ENCODE results near the gene SNX21.
A peak's percentile ranks its signal among the peaks of the same experiment; 100 is the strongest.
"Not testable (repeated sequence)": the region's sequence is repeated elsewhere in the genome, so short reads cannot be mapped to it uniquely, and the experiment has no call there.

SNX21 gene, protein sequence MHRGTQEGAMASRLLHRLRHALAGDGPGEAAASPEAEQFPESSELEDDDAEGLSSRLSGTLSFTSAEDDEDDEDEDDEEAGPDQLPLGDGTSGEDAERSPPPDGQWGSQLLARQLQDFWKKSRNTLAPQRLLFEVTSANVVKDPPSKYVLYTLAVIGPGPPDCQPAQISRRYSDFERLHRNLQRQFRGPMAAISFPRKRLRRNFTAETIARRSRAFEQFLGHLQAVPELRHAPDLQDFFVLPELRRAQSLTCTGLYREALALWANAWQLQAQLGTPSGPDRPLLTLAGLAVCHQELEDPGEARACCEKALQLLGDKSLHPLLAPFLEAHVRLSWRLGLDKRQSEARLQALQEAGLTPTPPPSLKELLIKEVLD

DNA sequence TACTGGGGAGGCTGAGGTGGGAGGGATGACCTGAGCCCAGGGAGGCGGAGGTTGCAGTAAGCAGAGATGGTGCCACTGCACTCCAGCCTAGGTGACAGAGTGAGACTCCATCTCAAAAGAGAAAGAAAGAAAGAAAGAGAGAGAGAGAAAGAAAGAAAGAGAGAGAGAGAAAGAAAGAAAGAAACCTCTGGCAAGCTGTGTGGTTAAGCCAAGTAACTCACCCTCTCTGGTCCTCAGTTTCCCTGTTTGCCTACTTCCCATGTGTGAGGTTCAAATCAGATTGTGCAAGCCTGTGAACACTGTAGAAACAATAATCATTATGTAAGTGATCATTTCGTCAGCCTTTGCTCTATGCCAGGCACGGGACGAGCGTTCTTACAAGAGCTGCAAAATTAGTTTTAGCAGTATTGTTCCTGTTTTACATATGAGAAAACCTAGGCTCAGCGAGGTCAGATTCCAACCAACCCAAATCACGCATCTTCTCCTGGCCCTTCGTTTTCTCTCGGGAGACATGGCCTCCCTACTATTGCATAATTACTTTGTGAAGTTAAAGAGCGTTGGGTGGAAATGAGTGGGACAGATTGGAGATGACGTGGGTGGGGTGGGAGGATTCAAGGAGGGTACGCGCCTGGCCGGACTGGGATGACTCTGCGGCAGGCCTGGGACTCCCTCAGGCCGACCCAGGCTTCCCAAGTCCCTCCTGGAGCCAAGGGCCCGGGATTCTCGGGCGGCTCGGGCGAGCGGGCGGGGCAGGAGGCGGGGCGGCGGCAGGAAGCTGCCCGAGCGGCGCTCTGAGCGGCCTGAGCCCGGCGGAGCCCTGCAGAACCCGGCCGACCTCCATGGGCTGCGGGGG lies at the start of gene SNX21:
TSS of gene SNX21 (plus strand) at position 770 of the 853 bp plus-strand sequence. CDS start 121 bp downstream, outside the sequence.
- peak; percentile 62 for DNase-seq (ENCODE audit: low spot score)

DNA sequence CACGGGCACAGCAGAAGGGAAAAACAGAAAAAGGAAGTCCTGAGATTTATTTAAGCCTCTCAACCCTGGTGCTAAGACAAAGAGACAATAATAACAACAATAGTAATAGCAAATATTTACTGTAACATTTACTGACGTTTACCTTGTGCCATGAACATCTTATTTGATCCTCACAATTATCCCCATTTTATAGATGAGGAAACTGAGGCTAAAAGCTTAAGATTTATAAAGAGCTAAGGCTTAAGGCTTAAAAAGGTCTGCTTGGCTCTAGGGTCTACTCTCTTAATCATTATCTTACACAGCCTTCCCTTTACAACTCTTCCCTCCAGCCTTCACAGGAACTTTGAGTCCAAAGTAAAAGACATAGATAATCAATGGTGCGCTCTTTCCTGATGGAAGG lies 45.2 kb upstream of the SNX21 start:
- DNase-seq (ENCODE audit: low spot score): no peak

DNA sequence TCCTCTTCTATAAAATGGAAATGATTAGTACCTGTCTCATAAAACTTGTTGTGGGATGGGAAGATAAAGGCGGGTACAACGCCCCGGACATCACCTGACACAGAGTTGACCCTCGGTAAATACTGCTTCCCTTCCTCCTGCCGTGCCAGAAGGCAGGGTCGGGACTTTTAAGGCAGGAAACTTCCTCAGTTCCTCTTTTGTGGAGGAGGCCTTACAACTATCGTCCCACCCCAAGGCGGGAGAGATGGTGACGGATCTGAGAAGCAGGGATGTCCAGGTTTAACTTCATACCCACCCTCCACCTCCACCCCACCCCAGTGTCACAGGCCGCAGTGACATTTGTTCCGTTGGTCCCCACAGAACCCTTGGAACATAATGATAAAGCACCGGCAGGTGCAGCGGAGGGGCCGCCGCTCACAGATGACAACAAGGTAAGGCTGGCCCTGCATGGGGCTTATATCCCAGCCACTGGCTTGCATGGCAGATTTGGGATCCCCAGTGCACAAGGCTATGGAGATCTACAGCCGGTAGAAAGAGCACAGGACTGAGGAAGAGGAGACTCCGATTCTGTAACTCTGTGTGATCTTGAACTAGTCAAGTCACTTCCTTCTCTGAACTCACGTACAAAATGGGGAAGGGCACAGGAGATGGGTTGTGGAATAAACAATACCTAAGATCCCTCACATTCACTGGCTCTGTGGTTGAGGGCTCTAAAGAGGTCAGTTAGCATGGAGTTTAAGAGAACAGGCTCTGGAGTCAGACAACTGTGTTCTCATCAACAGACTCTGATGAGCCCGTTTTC lies 41.1 kb upstream of the SNX21 start:
- no peak for DNase-seq (ENCODE audit: low spot score)

DNA sequence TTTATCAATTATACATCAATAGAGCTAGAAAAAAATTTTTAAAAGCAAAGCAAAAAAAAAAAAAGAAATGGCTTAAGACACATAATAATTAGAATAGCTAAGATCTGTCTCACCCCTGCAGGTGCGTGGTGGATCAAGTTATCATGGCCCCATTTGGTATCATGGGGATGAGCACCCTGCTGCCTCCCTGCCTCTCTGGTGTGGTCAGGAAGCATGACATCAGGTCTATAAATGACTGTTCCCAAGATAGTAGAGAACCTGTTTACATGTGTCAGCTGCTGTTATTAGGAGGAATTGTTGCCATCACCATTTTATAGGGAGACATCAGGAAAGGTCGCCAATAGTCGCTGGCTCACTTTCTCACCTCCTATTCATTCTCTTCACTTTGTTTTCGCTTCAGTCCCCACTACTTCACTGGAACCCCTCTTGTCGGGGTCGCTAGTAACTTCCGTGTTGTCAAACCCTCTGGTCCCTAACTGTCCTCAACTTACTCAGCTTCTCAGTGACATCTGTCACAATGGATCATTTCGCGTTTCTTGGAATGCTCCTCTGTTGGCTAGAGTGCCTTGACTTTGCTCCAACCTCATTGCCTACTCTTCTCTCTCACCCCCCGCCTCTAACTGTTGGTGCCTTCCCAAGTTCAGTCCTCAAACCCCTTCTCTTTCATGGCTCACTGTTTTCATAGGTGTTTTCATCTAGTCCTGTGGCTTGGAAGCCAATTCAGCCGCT lies 37.1 kb upstream of the SNX21 start:
- DNase-seq (ENCODE audit: low spot score): no peak

DNA sequence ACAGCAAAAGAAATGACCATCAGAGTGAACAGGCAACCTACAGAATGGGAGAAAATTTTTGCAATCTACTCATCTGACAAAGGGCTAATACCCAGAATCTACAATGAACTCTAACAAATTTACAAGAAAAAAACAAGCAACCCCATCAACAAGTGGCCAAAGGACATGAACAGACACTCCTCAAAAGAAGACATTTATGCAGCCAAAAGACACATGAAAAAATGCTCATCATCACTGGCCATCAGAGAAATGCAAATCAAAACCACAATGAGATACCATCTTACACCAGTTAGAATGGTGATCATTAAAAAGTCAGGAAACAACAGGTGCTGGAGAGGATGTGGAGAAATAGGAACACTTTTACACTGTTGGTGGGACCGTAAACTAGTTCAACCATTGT lies 36.1 kb upstream of the SNX21 start:
- not testable (repeated sequence) for DNase-seq (ENCODE audit: low spot score)

DNA sequence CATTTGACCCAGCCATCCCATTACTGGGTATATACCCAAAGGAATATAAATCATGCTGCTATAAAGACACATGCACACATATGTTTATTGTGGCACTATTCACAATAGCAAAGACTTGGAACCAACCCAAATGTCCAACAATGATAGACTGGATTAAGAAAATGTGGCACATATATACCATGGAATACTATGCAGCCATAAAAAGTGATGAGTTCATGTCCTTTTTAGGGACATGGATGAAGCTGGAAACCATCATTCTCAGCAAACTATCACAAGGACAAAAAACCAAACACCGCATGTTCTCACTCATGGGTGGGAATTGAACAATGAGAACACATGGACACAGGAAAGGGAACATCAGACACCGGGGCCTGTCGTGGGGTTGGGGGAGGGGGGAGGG lies 35.6 kb upstream of the SNX21 start:
- DNase-seq (ENCODE audit: low spot score): not testable (repeated sequence)

DNA sequence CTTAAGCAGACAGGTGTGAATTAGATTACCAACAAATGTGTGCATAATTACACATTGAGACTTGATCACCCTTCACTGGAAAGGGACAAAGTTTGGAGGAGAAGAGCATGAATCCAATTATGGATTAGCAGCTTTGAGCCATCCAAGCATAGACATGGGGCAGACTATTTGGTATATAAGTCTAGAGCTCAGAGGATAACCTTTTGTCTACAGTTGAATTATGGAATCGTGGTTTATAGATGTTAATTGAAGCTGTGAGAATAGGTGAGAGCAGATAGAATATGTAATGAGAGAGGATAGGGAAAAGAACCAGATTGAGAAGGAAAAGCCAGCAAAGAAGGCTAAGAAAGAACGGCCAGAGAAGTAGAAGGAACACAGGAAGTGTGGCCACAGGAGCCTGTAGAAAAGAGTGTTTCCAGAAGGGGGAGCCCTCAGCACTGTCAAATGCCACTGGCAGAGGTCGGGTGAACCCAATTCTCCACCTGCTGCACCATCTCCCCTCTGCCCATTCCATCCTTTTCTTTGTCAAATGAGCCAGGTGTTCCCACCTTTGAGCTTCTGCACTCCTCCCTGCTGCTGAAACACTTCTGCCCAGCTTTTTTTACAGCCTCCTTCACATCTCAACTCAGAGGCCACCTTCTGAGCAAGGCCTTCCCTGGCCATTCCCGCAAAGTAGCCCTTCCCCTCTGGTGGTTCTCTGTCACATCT lies 34.5 kb upstream of the SNX21 start:
- DNase-seq (ENCODE audit: low spot score): no peak

DNA sequence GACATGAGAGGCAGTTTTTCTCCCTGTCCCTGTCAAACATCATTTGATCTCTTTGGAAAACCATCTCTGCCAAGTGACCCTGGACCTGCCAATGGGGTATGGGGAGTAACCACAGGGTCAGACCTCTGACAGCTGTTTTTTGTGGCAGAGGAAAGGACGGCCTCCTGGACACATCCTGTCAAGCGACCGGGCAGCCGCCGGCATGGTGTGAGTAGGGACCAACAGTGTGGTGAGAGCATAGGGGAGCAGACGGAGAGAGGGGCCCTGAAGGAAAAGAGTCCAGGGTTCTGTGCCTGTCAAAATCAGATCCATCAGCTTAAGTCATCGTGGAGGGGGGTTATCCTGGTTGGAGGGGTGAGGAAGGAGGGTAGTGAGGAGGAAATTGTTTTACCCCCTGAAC lies 31.7 kb upstream of the SNX21 start:
- DNase-seq (ENCODE audit: low spot score): no peak

DNA sequence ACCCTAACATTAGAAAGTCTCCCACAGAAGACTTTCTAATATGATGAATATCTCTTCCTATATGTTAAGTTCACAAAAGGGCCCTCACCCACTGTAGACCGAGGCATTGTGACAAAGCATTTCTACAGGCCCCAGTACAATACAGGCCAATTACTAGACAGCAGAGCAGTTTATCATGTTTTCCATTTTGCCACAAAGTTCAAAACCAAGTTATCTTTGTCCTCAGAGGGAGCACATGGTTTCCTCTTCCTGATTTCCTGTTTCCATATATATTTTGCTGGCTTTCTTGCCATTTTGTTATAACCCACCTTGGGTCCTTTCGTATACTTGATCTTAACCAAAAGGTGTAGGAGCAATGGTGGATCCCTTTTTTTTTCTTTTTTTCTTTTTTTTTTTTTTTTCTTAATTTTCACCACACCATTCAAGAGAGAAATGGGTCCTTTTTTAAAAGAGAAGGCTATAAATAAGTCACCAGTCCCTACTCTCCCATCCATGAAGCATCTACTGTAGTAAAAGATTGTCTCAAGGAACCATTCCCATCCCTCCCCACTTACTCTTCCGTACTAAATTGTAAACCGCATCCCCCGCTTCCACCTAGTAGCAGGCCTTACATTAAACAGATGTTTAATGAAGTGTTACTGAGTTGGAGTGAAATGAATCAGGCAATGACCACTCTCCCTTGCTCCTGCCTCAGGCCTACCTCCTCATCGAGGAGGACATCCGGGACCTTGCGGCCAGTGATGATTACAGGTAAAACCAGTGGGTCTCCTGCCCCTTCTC lies 23.2 kb upstream of the SNX21 start:
- DNase-seq (ENCODE audit: low spot score): no peak

DNA sequence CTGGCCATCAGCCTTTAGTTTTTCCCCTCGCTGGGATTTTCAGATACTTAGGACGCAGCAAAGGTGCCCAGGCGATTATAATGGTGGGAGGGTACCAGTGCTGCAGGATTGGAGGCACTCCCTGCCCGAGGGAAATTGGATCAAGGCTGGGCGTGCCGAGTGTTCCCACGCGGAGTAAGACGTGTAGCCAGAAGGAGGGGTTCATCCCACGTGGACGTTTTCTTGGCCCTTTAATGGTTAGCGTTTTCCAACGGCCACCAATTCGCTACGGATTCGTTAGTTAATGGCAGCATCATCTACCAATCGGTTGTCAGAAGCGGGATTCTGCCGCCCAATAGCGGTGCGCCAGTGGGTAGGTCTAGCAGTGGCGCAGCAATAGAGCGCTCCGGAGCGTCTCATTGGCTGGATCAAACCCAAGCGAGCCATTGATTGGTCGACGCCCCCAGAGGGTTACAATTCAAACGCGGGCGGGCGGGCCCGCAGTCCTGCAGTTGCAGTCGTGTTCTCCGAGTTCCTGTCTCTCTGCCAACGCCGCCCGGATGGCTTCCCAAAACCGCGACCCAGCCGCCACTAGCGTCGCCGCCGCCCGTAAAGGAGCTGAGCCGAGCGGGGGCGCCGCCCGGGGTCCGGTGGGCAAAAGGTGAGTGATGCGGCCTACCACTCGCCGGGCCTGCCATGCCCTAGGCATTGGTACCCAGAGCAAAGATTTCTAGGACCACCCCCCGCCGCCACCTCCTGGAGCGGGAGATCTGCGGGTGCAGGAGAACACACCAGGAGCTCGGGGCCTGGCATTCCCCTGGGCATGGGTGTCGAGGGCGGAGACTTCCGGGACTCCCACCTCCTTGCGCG lies 21.2 kb upstream of the SNX21 start, which contains the start of gene UBE2C:
TSS of gene UBE2C (plus strand) at position 488 of the 849 bp plus-strand sequence. CDS start at position 540, 52 bp downstream.
- peak; percentile 98 for DNase-seq (ENCODE audit: low spot score)

DNA sequence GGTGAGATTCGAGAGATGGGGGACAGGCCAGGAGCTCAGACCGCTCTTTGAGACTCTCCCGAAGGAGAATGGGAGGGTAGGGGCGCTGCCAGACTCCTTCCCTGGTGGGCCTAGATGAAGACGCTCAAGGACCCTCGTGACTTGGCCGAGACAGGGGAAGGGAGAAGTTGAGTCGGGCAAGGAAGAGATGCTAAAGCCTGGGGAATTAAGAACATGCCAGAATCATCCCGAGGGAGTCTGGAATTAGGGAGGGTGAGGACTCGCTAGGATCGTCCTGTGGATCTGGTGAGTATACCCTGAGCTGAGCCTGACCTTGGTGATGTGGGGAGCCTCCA lies 20.6 kb upstream of the SNX21 start:
- DNase-seq (ENCODE audit: low spot score): no peak

DNA sequence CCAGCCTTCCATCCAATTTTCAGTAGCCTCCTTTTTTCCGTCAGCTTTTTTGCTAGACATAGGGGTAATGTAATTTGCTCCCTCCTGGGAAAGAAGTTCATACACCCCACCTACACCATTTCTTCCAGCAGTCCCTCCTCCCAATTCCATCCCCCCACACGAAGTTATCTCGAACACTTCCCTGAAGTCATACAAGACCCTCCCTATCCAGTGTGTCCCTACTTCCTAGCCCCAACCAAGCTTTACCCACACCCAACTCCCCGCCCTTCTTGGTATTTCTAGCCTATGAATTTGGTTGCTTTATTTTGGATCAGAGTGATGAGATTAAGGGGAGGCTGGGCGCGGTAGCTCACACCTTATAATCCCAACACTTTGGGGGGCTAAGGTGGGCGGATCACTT lies 20.1 kb upstream of the SNX21 start:
- no peak for DNase-seq (ENCODE audit: low spot score)

DNA sequence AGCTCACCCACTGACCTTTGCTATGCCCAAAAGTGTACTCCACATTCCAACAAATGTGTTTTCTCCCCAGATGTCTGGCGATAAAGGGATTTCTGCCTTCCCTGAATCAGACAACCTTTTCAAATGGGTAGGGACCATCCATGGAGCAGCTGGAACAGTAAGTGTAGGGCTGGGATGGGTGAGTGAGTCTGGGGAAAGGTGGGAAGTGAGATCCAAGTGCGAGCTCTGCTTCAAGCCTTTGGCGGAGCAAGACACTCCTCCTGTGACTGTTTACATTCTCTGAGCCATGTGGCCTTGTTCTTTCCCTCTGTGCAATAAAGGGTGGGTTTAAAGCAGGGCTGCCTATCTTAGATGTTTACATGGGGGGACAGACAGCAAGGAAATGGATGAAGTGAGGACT lies 19.3 kb upstream of the SNX21 start:
- no peak for DNase-seq (ENCODE audit: low spot score)

DNA sequence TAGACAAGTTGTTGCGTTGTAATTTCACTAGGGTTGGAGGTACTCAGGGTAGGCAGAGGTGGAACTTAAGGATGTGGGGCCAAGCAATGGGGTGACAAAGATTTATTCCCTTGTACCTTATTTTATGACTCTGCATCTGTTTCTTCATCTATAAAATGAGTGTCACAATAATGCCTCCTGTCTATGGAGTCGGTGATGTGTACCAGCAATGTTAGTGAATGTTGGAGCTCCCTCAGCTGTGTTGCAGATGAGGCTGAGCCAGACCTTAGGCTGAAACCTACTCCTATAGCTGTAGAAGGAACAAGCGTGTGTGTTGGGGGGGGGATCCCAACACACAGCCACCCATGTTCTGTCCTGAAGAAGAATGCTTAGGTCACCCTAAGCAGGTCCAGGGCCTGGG lies 16.6 kb upstream of the SNX21 start:
- DNase-seq (ENCODE audit: low spot score): no peak

DNA sequence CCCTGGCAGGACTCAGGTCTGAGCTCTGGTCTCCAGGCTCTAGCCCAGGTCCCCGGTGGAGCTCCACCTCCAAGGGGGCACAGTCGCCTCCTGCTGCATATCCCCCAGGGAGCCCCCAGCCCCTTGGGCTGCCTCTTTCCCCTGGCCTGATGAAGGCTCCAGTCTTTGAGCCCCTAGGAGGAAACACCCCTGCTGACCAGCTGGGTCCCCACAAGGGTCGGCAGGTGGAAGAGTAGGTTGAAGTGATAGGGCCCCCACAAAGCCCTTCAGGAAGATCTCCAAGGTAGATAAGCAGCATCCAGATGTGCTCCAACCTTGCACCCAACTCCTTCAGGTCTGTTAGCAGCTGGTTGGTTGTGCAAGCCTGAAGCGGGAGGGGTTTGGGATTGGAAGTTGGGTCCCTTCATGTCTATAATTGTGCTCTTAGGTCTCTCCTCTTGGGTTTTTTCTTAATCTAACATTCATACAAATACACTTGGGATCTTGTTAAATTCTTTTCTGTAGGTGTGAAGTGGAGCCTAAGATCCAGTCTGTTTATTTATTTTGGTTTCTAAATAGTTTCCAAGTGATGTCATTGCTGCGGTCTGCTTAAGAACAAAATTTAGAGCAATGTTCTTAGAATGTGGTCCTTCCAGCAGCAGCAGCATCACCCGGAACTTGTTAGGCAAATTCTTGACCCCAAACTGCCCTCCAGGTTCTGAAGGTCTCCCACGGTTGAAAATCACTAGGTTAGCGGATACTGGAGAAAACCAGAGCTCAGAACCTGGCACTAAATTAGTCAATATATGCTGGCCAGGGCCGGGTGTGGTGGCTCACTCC lies 16.0 kb upstream of the SNX21 start:
- DNase-seq (ENCODE audit: low spot score): no peak

DNA sequence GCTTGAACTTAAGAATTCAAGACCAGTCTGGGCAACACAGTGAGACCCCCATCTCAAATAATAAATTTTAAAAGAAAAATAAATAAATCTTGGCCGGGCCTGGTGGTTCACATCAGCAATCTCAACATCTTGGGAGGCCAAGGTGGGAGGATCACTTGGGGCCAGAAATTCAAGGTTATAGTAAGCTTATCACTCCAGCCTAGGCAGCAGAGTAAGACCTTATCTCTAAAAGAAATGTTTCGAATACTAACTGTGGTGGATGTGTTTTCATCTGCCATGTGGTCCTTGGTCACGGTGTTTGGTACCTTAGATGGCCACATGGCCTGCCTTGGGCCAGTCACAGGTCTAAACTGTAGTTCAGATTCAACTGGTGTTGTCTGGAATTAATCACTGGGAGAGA lies 15.4 kb upstream of the SNX21 start:
- DNase-seq (ENCODE audit: low spot score): no peak

DNA sequence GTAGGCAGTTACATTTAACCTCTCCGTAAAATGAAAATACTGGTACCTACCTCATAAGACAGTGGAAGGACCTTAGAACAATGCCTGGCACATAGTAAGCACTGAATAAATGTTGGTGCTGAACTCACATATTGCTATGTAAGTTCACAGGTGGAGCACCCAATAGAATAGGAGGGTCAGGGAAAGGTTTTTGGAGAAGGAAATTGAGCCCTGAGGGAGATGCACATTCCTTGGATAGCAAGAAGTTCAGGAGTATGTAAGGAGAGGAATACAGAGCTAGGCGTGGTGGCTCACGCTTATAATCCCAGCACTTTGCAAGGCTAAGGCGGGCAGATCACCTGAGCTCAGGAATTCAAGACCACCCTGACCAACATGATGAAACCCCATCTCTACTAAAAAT lies 14.1 kb upstream of the SNX21 start:
- no peak for DNase-seq (ENCODE audit: low spot score)

DNA sequence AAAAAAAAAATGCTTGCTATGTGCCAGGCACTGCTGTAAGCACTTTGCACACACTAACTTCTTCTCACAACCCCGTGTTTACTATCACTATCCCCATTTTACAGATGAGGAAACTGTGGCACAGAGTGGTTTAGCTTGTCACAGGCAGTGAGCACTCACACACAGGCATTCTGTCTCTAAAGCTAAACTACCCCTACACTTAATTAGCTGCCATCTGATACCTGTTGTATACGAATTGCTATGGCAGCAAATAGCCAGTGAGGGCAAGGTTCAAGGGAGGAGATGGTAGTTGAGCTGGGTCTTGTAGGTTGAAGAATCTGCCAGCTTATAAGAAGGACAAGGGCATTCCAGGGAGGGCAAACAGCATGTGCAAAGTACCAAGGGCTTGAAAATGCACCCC lies 11.7 kb upstream of the SNX21 start:
- DNase-seq (ENCODE audit: low spot score): no peak
